Activated naive CD4-positive, alpha-beta T cell treated with anti-CD3 and anti-CD28 coated beads, Interleukin-2, amount 50 U/mL, for 24 hours (primary cell): ENCODE data around the gene RBPMS2.
"Not testable (repeated sequence)": the region's sequence is repeated elsewhere in the genome, so short reads cannot be mapped to it uniquely, and the experiment has no call there.

Experiments used
- H3K27ac Mint-ChIP-seq: one replicate; pipeline ENCODE4 v1.8.0; 2021; ENCODE audit warnings: mild to moderate bottlenecking, mixed read lengths
- H3K27me3 Mint-ChIP-seq: one replicate; pipeline ENCODE4 v1.8.0; 2021; ENCODE audit warnings: mixed read lengths
- H3K36me3 Mint-ChIP-seq: one replicate; pipeline ENCODE4 v1.8.0; 2021; ENCODE audit warnings: mixed read lengths
- H3K4me1 Mint-ChIP-seq: one replicate; pipeline ENCODE4 v1.8.0; 2021; ENCODE audit warnings: mixed read lengths
- H3K4me3 Mint-ChIP-seq: one replicate; pipeline ENCODE4 v1.8.0; 2021; ENCODE audit warnings: mild to moderate bottlenecking, mixed read lengths
- H3K9me3 Mint-ChIP-seq: one replicate; pipeline ENCODE4 v1.8.0; 2021; ENCODE audit warnings: mixed read lengths

The RBPMS2 gene

GRCh38 chr15:64775551-64776401, at the start of gene RBPMS2:
TSS of gene RBPMS2 (minus strand) at chr15:64775589. CDS start at chr15:64775319, 270 bp downstream.
- H3K27ac Mint-ChIP-seq: no peak within 1 kb of the TSS
- H3K4me1 Mint-ChIP-seq: no peaks in the 10 kb centered on the region
- peak within 1 kb of the TSS; percentile 78 for H3K4me3 Mint-ChIP-seq
- no peaks in the 10 kb centered on the region for H3K9me3 Mint-ChIP-seq
- no peaks in the 10 kb centered on the region for H3K36me3 Mint-ChIP-seq
- H3K27me3 Mint-ChIP-seq: peaks cover 22% of the 10 kb centered on the region

GRCh38 chr15:64824929-64825430, 49.6 kb upstream of the RBPMS2 start:
- Mint-ChIP-seq H3K27me3 (peaks cover 3% of the 10 kb centered on the region), H3K9me3 (no peaks in the 10 kb centered on the region), H3K27ac (no peak overlapping the region), H3K36me3 (no peaks in the 10 kb centered on the region), H3K4me1 (peaks cover 23% of the 10 kb centered on the region), H3K4me3 (peak overlapping the region; percentile 82)

DNA sequence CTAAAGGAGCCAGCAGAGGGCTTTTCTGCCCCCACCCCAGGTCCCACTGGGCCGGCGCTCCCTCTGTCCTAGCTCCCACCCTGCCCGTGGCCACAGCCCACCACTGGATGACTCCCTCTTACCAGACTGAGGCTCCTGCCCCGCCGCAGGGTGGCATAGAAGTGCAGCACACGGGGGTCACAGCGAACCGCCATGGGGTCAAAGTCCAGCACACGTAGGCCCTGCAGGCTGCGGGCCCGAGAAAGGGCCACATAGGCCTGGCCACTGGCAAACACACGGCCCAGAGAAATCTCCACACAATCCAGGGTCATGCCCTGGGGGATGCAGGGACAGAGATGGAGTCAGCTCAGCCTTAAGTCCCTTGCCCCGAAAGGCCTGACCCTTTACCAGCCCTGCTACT, 41.1 kb upstream of the RBPMS2 start:
- no peaks in the 10 kb centered on the region for H3K36me3 Mint-ChIP-seq
- H3K4me3 Mint-ChIP-seq: no peak overlapping the region
- H3K27me3 Mint-ChIP-seq: no peaks in the 10 kb centered on the region
- H3K27ac Mint-ChIP-seq: no peak overlapping the region
- no peaks in the 10 kb centered on the region for H3K9me3 Mint-ChIP-seq
- H3K4me1 Mint-ChIP-seq: no peaks in the 10 kb centered on the region

GRCh38 chr15:64814965-64815364, 39.6 kb upstream of the RBPMS2 start:
- not testable (repeated sequence) for H3K36me3 Mint-ChIP-seq, H3K27ac Mint-ChIP-seq, H3K27me3 Mint-ChIP-seq, H3K4me3 Mint-ChIP-seq, H3K4me1 Mint-ChIP-seq, H3K9me3 Mint-ChIP-seq

- H3K27me3 Mint-ChIP-seq, H3K4me1 Mint-ChIP-seq, H3K4me3 Mint-ChIP-seq, H3K36me3 Mint-ChIP-seq, H3K27ac Mint-ChIP-seq, H3K9me3 Mint-ChIP-seq: not testable (repeated sequence)
Measured at GRCh38 chr15:64814283-64814682, 38.9 kb upstream of the RBPMS2 start.

GRCh38 chr15:64813075-64813474, 37.7 kb upstream of the RBPMS2 start:
- Mint-ChIP-seq H3K27ac (no peak overlapping the region), H3K36me3 (no peaks in the 10 kb centered on the region), H3K27me3 (no peaks in the 10 kb centered on the region), H3K4me3 (no peak overlapping the region), H3K4me1 (peaks cover 4% of the 10 kb centered on the region), H3K9me3 (no peaks in the 10 kb centered on the region)

GRCh38 chr15:64810497-64811326, 35.3 kb upstream of the RBPMS2 start:
- Mint-ChIP-seq H3K9me3 (no peaks in the 10 kb centered on the region), H3K27ac (no peak overlapping the region), H3K4me3 (no peak overlapping the region)

GRCh38 chr15:64809649-64810496, 34.5 kb upstream of the RBPMS2 start:
- Mint-ChIP-seq H3K36me3 (no peaks in the 10 kb centered on the region), H3K27ac (no peak overlapping the region), H3K9me3 (no peaks in the 10 kb centered on the region), H3K4me3 (no peak overlapping the region), H3K4me1 (peaks cover 4% of the 10 kb centered on the region), H3K27me3 (no peaks in the 10 kb centered on the region)

More at GRCh38 chr15:64810497-64811326, 35.3 kb upstream of the RBPMS2 start:
- H3K27me3 Mint-ChIP-seq: no peaks in the 10 kb centered on the region
- no peaks in the 10 kb centered on the region for H3K36me3 Mint-ChIP-seq
- peaks cover 4% of the 10 kb centered on the region for H3K4me1 Mint-ChIP-seq

DNA sequence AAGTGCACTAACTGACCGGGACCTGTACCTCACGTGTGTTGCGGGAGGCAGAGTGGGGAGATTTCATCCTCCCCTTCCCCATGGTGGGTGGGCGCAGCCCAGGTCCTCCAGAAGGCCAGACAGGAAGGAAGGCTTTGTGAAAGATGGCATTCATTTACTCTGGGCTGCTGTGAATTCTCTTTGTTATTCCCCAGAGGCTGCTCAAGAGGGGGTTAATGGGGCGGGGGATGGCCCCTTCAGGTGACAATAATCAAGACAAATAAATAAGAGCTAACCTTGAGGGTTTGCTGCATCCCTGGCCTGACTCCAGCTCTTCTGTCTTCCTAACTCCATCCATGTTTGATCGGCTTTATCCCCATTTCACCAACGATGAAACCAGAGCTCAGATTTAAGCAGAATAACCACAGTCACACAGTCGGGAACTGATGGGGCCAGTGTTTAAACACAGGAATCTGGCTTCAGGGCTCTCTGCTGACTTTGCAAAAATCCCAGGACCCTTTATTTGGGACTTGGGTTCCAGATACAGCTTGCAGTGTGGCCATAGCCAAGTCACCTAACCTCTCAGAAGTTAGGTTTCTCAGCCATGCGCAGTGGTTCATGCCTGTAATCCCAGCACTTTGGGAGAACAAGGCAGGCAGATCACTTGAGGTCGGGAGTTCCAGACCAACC, 33.5 kb upstream of the RBPMS2 start:
- H3K27ac Mint-ChIP-seq: no peak overlapping the region
- H3K36me3 Mint-ChIP-seq: no peaks in the 10 kb centered on the region
- H3K27me3 Mint-ChIP-seq: no peaks in the 10 kb centered on the region
- peaks cover 4% of the 10 kb centered on the region for H3K4me1 Mint-ChIP-seq
- no peaks in the 10 kb centered on the region for H3K9me3 Mint-ChIP-seq
- H3K4me3 Mint-ChIP-seq: no peak overlapping the region

DNA sequence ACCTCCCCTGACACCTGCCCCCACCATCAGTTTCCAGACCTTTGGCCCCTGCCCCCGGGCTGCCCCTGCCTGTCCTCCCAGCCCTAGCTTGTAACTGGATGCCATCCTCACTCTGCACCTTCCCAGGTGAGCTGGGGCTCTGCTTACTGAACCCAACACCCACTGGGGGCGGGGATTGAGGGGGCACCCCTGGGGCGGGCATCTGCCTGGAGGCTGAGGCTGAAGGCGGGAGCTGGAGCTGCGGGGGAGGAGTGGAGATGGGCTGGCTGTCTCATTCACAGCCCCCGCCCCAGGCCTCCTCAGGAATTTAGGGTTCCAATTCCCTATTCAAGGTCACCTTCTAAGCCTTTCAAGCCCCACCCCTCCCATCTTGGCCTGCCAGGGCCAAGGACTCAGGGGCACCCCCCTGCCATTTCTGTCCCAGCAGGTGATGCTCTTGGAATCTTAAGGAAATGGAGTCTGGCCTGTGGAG, 32.4 kb upstream of the RBPMS2 start:
- Mint-ChIP-seq H3K36me3 (no peaks in the 10 kb centered on the region), H3K9me3 (no peaks in the 10 kb centered on the region), H3K4me3 (no peak overlapping the region), H3K4me1 (peaks cover 4% of the 10 kb centered on the region), H3K27ac (no peak overlapping the region), H3K27me3 (no peaks in the 10 kb centered on the region)

GRCh38 chr15:64807051-64807749, 31.8 kb upstream of the RBPMS2 start:
- Mint-ChIP-seq H3K36me3 (no peaks in the 10 kb centered on the region), H3K9me3 (no peaks in the 10 kb centered on the region), H3K27ac (no peak overlapping the region), H3K4me3 (no peak overlapping the region), H3K4me1 (peaks cover 4% of the 10 kb centered on the region), H3K27me3 (no peaks in the 10 kb centered on the region)

DNA sequence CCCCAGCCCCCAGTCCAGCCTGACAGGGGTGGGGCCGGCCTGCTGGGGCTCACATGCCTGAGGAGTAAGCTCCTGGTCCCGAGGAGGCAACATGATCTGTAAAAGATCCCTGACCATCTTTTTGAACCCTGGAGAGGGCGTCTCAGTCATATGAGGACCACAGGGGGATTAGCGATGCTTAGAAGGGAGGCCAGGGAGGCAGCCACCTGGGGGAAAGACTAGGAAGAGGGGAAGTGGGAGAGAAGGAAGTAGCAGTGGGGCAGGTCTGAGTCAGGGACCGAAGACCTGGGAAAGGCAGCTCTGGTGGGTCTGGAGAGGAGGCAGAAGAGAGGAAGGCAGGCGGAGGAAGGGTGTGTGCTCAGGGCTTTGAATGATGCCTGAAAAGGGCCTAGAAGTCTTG, 31.1 kb upstream of the RBPMS2 start:
- no peak overlapping the region for H3K4me3 Mint-ChIP-seq
- H3K27ac Mint-ChIP-seq: no peak overlapping the region
- no peaks in the 10 kb centered on the region for H3K36me3 Mint-ChIP-seq
- peaks cover 4% of the 10 kb centered on the region for H3K4me1 Mint-ChIP-seq
- no peaks in the 10 kb centered on the region for H3K27me3 Mint-ChIP-seq
- no peaks in the 10 kb centered on the region for H3K9me3 Mint-ChIP-seq

- no peak overlapping the region for H3K27ac Mint-ChIP-seq
- H3K27me3 Mint-ChIP-seq: no peaks in the 10 kb centered on the region
- no peaks in the 10 kb centered on the region for H3K4me1 Mint-ChIP-seq
- H3K4me3 Mint-ChIP-seq: no peak overlapping the region
- H3K36me3 Mint-ChIP-seq: no peaks in the 10 kb centered on the region
- no peaks in the 10 kb centered on the region for H3K9me3 Mint-ChIP-seq
Measured at GRCh38 chr15:64804619-64805018, 29.2 kb upstream of the RBPMS2 start.

DNA sequence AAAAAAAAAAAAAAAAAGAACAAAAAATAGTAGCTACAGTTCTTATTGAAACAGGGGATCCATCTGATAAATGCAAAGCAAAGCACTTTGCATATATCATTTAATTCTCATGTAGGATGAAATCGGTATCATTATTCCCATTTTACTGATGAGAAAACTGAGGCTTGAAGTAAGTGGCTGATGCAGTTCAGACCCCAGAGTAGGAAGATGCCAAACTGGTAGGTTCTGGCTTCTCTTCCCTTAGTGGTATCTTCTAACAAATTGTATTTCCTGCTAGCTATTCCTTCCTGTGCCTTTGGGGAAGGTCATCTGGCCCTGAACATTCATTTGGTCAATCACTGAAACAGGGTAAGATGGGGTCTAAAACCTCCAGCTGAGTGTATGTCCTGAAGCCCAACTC, 28.1 kb upstream of the RBPMS2 start:
- no peak overlapping the region for H3K27ac Mint-ChIP-seq
- H3K4me3 Mint-ChIP-seq: no peak overlapping the region
- H3K36me3 Mint-ChIP-seq: no peaks in the 10 kb centered on the region
- no peaks in the 10 kb centered on the region for H3K27me3 Mint-ChIP-seq
- no peaks in the 10 kb centered on the region for H3K9me3 Mint-ChIP-seq
- H3K4me1 Mint-ChIP-seq: no peaks in the 10 kb centered on the region
